DMS 273 (cell line): ENCODE results near the gene DHRSX.
"Not testable (repeated sequence)": the region's sequence is repeated elsewhere in the genome, so short reads cannot be mapped to it uniquely, and the experiment has no call there.

Experiments used
- DNase-seq: peaks from one replicate; lab custom pipeline; 2025; ENCODE audit not compliant: unreplicated experiment; lab: John Stamatoyannopoulos, UW

The DHRSX gene

DNA sequence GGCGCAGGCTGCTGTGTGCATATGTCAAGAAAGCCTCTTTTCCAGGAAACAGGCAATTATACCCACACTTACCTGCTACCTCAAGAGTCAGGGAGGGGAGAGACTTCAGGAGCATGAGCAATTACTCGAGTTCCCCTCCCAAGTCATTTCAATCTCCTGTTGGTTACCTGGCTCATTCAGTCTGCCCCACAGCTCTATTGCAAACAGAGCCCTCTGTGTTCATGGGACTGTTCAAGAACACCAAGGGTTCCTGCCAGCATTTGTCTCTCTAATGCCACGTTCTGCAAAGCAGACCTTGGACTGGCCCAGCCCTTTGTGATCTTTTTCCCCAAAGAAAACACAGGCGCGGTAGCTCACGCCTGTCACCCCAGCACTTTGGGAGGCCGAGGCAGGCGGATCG, 274.6 kb downstream of the DHRSX start:
- no peak for DNase-seq

DNA sequence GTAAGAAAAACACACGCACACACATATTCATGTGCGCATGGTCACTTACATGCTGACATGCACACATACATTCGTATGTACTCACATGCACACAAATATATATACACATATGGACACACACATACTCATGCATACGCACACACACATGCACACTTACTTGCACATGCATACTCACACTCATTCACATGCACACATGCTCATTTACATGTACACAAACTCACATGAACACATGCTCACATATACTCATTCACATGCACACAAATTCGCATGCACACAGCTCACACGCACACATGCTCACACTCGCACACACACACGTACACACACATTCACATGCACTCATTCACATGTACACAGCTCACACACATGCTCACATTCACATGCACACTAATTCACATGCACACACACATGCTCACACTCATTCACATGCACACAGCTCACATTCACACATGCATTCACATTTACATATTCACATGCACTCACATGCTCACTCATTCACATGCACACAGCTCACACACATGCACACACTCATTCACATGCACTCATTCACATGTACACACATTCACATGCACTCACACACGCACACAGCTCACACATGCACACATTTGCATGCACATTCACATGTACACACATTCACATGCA, 276.1 kb downstream of the DHRSX start:
- DNase-seq = no peak

GRCh38 chrX:2224161-2224560, 276.6 kb downstream of the DHRSX start:
- no peak for DNase-seq

DNA sequence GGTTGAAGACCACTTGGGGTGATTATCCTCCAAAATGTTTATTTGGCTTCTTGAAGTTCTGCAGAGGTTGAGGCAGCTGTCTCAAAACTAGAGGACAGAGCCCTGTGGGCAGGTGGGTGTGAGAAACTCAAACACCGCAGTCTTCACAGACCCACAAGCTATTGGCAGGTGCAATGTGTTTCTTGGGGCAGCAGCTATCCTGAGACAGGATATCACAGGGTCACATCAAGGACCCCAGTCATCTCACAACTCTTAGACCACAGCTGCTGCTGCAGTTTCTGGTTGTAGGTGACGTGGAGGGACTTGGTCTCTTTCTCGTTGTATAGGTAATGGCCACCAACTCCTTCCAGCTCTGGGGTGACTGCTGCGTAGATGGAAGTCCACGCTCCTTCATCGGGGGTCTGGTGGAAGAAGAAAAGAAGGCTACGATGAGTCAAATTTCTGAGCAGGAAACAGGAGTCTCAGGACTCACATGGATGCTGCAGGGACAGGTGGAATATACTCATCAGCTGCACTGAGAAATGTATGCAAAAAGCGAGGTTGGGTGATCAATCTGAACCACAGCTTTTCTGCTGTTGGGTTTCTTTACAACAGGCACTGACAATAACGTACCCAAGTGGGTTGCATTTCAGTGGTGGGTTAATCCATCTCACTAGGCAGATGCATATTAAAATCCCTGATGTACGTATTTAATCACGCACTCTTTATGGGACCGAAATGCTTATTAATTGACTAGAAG, 279.8 kb downstream of the DHRSX start:
- DNase-seq = no peak

DNA sequence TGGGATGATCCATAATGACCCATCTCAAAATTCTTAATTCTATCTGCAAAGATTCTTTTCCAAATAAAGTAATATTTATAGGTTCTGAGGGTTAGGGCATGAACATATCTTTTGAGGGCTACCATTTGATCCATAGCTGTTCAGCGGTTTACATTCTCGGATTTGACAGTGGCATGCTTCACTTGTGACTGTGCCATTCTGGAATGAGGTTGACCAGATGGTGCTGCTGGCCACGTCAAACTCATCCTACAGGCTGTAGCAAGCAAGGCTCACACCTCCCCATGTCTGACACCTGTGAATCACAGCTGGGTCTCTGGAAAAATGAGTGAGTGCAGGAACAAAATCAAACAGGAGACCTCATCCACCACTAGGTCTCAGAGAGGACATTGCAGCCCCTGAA, 280.5 kb downstream of the DHRSX start:
- DNase-seq = no peak

DNA sequence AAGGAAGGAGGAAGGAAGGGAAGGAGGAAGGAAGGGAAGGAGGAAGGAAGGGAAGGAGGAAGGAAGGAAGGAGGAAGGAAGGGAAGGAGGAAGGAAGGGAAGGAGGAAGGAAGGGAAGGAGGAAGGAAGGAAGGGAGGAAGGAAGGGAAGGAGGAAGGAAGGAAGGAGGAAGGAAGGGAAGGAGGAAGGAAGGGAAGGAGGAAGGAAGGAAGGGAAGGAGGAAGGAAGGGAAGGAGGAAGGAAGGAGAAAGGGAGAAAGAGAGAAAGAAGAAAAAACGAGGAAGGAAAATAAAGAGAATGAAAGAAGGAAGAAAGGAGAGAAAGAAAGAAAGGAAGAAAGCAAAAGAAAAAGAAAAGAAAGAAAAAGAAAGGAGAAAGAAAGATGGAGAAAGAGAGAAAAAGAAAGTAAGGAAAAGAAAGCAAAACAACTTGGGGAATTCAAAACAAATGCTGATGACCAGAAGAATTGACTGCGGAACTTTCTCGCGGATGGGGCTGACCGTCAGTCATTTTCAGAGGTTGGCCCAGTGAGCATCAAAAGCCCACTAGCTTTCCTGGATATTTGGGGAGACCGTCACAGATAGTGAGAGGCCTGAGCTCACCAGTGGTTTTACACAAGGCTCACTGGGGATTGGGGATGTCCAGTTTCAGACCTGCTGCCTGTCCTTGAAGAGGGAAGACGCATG, 286.5 kb downstream of the DHRSX start:
- DNase-seq = not testable (repeated sequence)

GRCh38 chrX:2211667-2212066, 289.1 kb downstream of the DHRSX start:
- DNase-seq = not testable (repeated sequence)

GRCh38 chrX:2193273-2193592, 307.5 kb downstream of the DHRSX start:
- DNase-seq = no peak

DNA sequence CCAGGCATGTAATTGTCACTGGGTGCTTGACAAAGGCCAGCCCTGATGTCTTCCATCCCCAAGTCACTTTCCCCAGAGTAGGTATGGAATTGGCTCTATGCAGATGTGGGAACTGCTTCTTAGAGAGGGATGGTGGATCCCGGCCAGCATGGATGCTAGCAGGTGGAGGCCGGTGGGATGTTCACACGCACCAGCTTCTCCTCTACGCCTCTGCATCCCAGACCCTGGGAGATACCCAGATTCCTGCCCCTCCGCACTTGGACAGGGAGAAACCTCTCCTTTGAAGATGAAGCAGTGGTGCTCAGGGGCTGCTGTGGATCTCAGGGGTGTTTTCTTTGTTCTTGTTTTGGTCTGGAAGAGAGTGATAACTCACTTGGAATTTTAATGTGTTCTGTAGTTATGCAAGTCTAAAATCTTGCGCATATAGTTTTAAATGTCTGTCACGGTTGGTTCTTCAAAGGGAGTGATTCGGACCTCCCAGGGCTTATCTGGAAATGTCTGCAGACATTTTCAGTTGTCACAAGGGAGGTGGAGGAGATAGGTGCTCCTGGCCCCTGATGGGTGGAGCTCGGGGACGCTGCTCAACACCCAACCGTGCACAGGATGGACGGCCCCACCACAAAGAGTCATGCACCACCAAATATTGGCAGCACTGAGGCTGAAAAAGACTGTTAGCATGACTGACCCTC, 308.0 kb downstream of the DHRSX start:
- DNase-seq = no peak

DNA sequence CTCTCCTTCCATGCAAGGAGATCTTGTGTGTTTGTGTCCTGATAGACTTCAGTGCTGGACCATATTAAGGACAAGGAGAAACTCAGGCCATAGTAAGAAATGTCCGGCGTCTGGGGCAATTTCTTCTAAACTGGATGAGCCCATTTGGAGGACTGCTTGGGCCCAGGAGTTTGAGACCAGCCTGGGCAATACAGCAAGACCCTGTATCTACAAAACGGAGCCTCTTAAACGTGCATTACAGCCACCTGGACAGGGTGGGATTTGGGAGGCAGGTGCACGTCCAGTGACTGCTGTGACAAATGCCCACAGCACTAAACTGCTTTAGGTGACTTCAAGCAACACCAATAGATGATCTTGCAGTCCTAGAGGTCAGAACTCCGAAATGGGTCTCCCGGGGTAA, 311.9 kb downstream of the DHRSX start:
- DNase-seq = no peak

- no peak for DNase-seq
Measured at GRCh38 chrX:2188330-2188792, 312.4 kb downstream of the DHRSX start.

DNA sequence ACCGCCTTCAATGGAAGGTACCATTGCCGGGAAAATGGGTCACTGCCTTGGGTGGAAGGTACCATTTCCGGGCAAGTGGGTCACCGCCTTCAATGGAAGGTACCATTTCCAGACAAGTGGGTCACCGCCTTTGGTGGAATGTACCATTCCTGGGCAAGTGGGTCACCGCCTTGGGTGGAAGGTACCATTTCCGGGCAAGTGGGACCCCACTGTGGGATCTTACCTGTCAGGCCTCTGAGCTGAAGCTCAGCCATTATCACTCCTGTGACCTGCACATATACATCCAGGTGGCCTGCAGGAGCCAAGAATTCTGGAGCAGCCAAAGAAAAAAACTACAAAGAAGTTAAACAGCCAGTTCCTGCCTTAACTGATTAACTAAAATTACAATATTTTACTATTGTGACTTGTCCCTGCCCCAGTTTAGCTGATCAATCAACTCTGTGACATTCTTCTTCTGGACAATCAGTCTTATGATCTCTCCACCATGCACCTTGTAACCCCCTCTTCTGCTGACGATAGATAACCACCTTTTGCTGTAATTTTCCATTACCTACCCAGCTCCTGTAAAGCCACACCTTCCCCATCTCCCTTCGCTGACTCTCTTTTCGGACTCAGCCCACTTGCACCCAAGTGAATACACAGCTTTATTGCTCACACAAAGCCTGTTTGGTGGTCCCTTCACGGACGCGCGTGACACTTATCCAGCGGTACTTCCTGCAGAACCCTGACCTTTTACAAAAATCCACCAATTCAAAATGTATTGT, 313.2 kb downstream of the DHRSX start:
- DNase-seq = no peak

- no peak for DNase-seq
Measured at GRCh38 chrX:2185341-2186082, 315.3 kb downstream of the DHRSX start.

- DNase-seq = no peak
Measured at GRCh38 chrX:2184089-2184488, 316.7 kb downstream of the DHRSX start.

GRCh38 chrX:2183193-2183725, 317.5 kb downstream of the DHRSX start:
- no peak for DNase-seq

DNA sequence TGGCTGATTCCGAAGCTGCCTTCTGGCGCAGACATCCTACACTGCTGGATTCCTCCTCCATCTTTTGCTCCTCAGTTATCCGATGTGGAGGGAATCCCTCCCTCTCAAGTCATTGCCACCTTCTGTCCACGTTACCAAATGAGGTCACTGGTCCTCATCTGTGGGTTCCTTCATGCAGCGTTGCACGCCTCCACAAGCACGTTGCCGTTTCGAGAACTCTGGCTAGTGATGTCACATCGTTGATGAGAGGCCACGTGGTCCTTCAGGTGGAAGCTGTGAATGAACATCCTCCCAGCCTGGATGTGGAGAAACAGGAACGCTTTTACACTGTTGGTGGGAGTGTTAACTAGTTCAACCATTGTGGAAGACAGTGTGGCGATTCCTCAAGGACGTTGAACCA, 323.2 kb downstream of the DHRSX start:
- DNase-seq = no peak

DNA sequence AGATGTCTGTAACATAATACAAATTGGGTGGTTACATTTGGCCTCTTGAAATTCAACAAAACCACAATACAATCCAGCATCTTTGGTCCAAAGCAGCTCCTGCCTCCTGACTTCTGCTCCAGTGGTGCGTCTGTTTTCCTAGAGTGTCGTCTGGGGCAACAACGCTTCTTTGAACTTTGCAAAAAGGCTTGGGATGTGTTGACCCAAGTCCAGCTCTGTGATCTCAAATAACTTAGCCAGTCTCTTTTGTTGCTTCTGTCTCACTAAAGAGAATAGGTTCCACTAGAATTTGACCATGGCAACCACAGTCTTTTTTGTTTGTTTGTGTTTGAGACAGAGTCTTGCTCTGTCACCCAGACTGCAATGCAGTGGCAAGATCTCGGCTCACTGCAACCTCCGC, 324.0 kb downstream of the DHRSX start:
- no peak for DNase-seq

- DNase-seq = no peak
Measured at GRCh38 chrX:2176274-2176673, 324.5 kb downstream of the DHRSX start.

DNA sequence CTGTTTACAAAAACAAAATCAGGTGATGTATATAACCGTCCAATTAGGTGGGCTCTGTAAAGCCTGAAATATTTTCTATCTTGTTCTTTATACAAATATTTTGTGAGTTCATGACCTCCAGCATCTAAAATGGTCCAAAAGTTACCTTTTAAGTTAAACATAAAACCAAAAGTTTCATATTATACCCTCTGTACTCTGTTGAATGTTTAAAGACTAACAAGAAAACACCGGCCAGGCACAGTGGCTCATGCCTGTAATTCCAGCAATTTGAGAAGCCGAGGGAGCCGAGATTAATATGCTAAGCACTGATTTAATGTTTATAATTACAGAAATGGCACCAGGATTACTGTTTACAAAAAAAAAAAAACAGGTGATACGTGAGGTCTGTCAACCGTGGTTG, 328.4 kb downstream of the DHRSX start:
- DNase-seq = no peak
